GM10248 (cell line): Measurements from ENCODE around the gene FOXP2.
A peak's percentile ranks its signal among the peaks of the same experiment; 100 is the strongest.
"Not testable (repeated sequence)": the region's sequence is repeated elsewhere in the genome, so short reads cannot be mapped to it uniquely, and the experiment has no call there.

Experiments
- CTCF ChIA-PET: fragments of 300-600 bp; sonication (Branson Sonifier 250); formaldehyde crosslinking; extraction: SDS; loops from one replicate; lab custom pipeline; 2021; ENCODE audit warnings: antibody characterized with exemption; lab: Yijun Ruan, JAX
- POLR2A ChIA-PET: fragments of 350-650 bp; sonication (Branson Sonifier 250); formaldehyde crosslinking; extraction: SDS; loops from one replicate; lab custom pipeline; 2020; ENCODE audit warnings: antibody characterized with exemption; lab: Yijun Ruan, JAX
- DNase-seq: peaks from one replicate; pipeline ENCODE4 v3.0.0; 2012; ENCODE audit errors: extremely low spot score
- CTCF ChIP-seq: IDR thresholded peaks from 2 replicates; pipeline ENCODE4 v1.5.1; 2012; ENCODE audit warnings: mild to moderate bottlenecking, low read depth; ENCODE audit errors: extremely low read depth, missing control alignments, control extremely low read depth

Gene FOXP2

GRCh38 chr7:114554781-114555537 lies 140.3 kb downstream of the FOXP2 start:
- CTCF ChIA-PET, result interaction anchor here (1.6 kb wide), 1 partner anchor 11 kb away, joined by 6 read pairs; no protein-coding TSS in a partner anchor
- POLR2A ChIA-PET, result no interaction called here
- DNase-seq, result peak; percentile 44
- TF ChIP-seq CTCF, result no peak

DNA sequence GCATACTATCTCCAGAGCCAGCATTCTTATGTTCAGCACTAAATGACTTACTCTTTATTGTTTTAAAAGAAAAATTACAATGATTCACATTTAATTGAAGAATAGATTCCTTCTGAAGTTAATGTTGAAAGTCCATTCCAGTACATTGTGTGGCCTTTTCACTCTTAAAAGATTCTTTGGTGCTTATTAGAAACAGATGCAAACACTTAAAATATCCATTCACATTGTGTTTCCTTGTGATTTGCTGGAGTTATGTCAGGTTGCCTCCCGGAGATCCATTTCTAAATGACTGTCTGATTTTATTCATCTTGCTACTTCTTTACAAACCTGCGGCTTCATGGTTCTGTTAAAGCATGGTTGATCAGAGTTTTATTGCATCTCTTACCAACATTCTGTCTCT lies 152.8 kb downstream of the FOXP2 start:
- DNase-seq, result no peak
- TF ChIP-seq CTCF, result no peak
- ChIA-PET POLR2A (no interaction called here), CTCF (no interaction called here)

- POLR2A ChIA-PET, result no interaction called here
- CTCF ChIA-PET, result no interaction called here
- TF ChIP-seq CTCF, result no peak
- DNase-seq, result no peak
These were observed 154.6 kb downstream of the FOXP2 start for GRCh38 chr7:114569220-114569619.

- DNase-seq, result no peak
- CTCF ChIA-PET, result no interaction called here
- TF ChIP-seq CTCF, result no peak
- POLR2A ChIA-PET, result no interaction called here
These were observed 159.8 kb downstream of the FOXP2 start for GRCh38 chr7:114574384-114574783.

GRCh38 chr7:114575098-114575497 lies 160.5 kb downstream of the FOXP2 start:
- POLR2A ChIA-PET, result no interaction called here

GRCh38 chr7:114580963-114581362 lies 166.3 kb downstream of the FOXP2 start:
- POLR2A ChIA-PET, DNase-seq, CTCF ChIA-PET: not testable (repeated sequence)

More at GRCh38 chr7:114575098-114575497, 160.5 kb downstream of the FOXP2 start:
- no peak for TF ChIP-seq CTCF
- DNase-seq, result no peak
- CTCF ChIA-PET, result no interaction called here

DNA sequence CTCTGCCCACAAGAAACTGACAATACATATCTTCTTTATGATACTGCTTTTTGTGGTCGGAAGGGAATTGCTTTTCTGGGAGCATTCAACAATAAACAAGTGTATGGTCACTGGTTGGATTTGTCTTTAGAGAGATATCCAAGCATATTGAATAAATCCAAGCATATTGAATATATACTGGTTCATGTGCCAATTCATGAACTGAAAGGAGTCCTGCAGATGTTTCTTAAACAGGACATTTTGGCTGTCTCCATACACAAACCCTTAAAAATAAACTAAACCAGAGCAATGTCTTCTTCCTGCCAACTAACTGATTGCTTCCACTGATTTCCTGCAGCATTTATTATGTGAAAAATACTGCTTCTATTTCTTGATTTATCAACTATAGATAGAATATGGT lies 173.9 kb downstream of the FOXP2 start:
- ChIA-PET POLR2A (no interaction called here), CTCF (no interaction called here)
- TF ChIP-seq CTCF, result no peak
- no peak for DNase-seq
